Smooth muscle cell of the brain vasculature (primary cell): ENCODE measurements around the gene SMAP2.
"Not testable (repeated sequence)": the region's sequence is repeated elsewhere in the genome, so short reads cannot be mapped to it uniquely, and the experiment has no call there.

Experiments
- DNase-seq: peaks from one replicate; pipeline ENCODE4 v3.0.0-alpha.2; 2012; ENCODE audit warnings: low read depth, low spot score

SMAP2 gene

DNA sequence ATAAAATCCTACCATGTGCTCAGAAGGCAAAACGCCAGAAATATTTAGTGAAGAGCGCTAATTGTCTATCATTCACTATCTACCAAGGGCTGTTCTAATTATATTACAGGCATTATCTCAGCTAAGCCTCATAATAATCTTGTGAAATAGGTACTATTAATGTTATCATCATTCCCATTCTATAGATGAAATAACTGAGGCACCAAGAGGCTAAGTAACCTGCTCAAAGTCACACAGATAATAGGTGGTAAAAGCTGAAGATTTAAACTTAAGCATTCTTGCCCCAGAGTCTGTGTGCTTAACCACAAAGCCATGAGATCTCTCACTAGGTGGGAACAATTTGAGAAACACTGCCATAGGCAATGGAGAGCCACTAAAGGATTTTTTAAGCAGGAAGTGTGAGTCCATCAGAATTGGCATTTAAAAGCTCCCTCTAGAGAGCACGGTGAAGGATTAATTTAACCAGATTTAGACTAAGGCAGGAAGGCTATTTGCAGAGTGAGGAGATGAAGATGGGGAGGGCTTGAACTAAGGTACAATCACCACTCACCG is 1.7 kb upstream of the SMAP2 start:
- DNase-seq: no peak

DNA sequence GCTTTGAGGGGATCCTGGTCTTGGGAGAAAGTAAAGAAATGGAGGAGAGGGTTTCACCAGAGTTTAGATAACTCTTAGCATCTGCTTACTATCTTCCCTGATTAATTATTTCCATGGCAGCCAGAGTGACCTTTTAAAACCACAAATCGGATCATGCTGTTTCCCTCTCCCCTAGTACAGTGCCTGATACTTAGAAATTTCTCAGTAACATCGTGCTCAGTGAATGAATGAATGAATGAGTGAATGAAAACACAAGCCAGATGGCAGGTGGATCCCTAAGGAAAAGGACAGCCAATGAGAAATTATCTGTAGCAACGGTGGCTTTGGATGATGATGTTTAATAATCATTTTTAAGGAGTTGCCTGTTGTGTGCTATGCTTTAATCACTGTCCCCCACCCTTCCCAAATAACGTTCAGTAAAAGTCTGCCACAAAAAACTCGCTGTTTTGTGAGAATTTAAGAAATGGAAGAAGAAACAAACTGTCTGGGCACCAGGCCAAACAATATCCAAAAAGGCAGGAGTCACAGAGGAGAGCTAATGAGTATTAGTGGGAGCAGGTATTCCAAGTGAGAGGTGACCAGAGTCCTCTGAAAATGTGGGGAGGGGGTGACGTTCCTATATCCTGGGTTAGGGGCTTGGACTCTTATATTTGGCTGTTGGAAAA is 737 bp upstream of the SMAP2 start:
- DNase-seq: no peak

DNA sequence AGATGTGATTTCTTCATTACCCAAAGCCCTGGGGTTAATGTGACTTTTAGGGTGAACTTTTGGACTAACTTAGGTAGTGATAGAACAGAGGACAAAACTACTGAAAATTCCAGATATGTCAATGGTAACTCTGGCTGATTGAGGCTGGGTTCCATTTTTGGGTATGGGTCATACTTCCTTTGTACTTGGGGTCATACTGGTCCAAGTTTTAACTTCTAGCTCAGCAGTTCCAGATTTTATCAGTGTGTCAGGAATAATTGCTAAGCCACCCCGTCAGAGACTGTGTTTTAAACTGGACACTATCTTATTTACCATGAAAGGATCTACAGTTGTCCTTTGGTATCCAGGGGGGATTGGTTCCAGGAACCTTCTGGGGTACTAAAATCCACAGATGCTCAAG is 4.0 kb downstream of the SMAP2 start:
- no peak for DNase-seq

DNA sequence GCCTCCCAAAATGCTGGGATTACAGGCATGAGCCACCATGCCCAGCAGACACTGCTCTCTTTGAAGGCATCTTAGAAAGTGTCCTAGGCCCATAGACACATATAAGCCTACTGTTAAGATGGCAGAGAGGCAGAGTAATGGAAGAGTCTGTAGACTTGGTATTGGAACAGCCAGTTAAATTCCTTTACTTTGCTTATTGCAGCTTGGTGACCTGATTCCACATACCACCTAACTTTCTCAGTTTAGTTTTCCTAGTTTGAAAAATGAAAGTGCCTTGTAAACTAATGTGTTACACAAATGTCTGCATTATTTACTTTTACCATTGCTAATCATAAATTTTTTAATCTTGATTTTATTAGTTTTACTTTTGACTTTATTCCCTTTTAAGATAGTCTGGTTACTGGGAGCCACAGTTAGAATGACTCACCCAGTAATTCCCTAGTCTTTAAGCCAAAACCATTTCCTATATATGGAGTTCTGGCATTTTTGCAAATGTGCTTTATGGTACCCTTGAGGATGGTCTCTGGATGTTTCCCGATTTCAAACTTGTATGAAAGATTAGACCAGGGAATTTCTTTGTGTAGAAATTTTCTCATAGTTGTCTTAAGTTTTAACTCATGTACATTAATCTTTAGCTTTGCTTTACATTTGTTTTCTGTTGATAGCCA is 6.4 kb downstream of the SMAP2 start:
- no peak for DNase-seq

DNA sequence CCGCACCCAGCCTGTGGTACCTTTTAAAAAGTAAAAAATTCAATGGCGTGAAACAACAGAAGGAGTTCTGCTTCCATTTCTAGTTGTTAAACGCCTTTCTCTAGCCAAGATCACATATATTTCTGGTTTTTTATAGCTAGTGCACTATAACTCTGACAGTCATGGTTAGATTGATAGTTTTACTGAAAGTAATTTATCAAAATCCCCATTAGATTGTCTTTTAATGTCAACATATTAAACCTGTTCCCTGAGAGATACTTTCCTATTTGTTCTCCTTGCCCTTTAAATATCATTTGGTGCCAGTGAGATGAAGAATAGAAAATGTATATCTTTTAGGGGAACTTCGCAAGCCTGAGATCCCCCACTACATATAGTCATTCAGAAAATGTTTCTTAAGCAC is 7.3 kb downstream of the SMAP2 start:
- no peak for DNase-seq

DNA sequence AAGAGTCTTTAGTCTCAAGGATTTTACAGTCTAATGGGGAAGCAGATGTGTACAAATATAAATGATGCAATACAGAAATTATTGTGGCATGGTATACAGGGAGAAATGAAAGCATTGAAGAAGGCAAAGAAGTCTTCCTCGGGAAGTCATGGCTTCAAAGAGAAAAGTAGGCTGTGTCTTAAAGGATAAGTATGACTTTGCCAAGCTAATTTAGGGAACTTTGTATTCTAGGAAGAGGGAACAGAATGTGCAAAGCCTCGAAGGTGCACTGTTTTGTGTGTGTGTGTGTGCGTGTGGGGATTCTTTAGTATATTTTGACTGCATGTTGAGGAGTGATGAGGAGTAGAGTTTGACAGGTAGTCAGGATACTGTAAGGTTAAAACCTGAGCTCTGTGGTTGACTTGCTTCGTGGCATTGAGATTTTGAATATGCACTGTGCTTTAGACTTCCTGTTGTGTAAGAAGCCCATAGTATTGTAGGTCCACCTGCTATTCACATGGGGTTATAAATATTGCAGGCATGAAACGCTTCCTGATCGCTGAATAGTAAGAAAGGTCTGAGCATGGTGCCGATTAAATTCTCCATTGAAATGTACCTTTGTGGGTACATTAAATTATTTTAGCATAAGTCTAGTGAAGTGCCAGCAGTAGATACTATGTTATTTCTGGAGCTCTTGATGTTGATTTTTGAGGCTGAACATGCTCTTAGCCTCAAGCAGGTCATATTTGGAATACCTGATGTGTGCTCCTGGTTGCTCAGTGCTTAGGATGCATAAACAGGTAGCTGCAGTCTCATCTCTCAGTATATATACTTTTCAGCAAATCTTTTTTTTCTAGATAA is 8.0 kb downstream of the SMAP2 start:
- DNase-seq: no peak

DNA sequence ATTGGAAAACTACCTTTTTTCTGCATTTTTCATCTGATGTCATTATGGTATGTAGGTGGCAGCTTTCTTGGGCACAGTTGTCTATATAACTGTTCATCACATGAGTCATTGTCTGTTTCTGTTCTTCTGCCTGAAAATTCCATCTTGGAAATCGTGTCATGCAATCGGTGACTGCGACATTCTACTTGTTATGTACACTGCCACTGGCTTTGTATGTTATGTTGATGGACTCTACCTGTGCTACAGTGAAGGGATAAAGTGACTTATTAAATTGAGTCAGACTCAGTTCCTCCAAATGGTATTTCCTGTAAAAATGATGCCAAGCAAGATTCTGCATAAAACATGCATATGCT is 8.6 kb downstream of the SMAP2 start:
- DNase-seq: no peak

DNA sequence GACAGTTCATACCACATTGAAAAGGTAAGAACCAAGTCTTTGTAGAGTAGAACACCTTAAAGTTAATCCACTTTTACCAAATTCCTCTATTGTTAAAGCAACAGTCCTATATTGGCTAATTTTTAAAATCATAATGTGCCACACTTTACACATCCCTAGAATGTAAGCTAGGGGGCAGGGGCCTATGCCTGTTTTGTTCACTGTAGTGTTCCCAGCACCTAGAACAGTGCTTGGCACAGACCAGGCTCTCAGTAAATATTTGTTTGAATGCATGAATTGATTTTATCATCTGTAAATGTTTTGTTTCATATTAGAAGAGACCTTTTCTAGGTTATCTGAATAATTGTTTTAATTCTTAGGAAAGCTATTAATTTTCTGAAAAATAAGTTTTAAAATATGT is 9.1 kb downstream of the SMAP2 start:
- DNase-seq: no peak

DNA sequence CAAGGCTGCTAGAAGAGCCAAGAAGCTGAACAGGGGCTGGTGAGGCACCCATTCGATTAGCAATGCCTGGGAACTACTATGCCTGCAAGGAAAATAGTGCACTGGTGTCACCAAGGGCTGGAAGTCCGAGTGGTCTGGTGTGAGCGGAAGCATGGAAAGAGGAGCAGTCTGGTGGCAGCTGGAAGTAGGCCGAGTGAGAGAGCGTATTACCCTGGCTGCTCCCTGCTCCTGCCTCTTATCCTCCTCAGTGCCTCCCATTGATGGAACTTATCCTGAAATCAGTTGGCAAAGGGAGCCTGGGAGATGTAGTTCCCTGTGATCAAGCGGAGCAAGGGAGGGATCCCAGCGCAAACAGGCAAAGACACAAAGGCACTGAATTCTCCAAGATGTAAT is 9.6 kb downstream of the SMAP2 start:
- DNase-seq: no peak

DNA sequence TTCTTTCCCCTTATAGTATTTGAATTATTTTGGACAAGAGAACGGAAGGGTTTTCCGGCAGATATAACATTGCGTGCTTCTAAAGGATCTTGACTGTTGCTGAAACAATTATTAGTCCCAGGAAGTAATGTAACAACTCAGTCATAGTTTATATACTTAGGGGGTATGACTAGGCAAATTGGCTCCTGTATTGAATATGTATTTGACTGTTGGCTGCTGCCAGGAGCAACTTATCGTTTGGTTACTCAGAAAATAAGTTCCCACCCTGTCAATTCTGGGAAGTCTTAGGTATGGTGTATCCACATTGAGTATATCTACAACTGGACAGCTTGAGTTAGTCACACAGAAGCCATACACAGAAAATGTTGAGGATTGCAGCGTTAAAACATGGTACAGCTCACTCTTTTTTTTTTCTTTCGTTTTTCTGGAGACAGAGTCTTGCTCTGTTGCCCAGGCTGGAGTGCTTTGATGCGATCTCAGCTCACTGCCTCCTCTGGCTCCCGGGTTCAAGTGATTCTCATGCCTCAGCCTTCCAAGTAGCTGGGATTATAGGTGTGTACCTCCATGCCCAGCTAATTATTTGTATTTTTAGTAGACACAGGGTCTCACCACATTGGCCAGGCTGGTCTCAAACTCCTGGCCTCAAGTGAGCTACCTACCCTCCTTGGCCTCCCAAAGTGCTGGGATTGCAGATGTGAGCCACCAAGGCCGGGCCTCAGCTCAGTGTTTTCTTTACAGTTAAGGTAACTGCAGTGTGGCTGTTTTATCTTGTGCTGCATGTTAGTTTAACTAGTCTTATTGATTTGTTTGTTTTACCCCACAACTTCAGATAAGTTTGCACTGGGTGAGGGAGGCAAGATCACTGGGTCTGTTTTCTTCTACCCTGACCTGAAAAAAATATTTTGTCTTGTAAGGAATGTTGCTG is 10.2 kb downstream of the SMAP2 start:
- no peak for DNase-seq

DNA sequence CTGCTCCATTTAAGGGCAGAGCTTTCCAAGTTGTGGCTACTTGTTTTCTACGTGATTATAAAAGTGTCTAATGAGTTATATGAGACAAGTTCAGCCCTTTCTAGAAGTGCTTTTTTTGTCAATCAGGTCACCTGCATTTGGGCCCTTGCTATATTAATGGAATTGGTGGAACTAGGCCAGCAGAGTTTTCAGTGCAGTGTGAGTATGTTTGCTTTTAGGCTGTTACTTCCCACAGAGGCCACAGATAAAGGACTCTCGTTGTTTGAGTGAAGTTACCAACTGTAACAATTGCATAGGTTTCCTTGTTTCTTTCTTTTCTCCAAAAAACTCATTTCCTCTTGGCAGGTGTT is 10.9 kb downstream of the SMAP2 start:
- no peak for DNase-seq

DNA sequence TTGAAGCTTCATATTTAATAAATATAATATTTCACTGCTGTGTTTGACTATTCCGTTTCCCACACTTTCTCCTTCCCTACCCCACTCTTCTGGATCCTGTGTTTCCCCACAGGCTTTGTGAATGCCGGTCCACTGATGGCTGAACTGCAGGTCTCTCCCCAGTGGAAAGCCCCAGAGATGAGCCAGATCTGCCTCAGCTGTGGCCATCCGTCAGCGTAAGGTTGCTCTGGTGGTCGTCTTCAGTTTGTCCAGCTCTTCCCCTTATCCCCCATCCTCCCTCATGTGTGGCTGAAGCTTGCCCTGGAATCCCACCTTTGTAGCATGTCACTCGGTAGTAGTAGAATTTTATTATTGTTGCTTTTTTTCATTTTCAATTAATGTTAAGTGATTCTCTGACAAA is 11.4 kb downstream of the SMAP2 start:
- DNase-seq: no peak

DNA sequence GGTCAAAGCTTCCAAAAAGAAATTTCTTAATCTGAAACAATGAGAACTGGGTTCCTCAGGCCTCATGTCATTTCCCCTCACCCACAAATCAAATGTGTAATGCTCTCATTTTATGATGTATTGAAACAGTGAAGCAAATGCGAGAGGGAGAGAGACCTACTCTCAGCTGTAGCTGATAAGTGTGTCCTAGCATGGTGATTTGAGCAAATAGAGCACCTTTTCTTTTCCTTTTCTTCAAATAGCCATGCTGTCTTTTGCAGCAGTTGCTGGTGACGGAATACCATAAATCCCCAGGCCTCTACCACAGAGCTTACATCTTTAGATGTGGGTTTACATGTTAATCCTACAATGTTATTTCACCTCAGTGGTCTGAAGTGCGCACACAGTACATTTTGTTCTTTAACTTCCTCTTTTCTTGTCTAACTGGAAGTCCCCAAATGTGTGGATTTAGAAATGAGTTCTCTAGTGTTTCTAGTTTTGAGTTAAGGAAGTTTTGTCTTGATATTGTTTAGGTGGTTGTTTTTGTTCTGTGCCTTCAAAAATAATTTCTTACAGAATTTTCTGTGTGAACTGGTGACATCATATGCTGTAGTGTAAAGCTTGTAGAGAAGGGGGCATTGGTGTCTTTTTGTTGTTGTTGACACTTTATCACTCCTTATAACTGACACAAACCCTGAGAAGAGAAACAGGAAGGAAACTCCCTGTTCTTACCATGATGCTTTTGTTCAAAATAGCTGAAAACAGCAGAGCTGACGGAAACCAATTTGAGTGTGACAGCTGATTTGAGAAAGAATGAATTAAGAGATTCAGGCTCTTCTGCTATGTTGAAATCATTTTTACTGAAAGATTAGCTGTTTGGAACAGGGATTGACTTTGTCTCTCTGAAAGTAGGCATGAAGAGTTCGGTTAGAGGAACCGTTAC is 12.2 kb downstream of the SMAP2 start:
- DNase-seq: no peak

DNA sequence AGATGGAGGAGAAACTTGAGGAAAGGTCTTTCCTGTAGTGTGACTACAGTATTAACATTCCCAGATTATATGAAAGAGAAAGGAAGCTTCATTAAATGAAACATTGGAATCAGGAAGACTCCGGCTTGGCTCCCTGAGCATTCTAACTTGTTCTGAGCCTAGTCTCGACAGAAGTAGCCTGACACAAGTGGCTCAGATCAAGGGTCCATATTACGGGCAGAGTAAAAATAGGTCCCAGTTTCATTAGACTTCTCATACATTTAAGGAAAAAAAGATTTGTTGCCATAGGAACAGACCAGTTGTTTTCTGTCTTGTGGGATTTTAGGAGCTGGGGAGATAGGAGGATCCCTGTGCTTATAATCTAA is 12.8 kb downstream of the SMAP2 start:
- no peak for DNase-seq

DNA sequence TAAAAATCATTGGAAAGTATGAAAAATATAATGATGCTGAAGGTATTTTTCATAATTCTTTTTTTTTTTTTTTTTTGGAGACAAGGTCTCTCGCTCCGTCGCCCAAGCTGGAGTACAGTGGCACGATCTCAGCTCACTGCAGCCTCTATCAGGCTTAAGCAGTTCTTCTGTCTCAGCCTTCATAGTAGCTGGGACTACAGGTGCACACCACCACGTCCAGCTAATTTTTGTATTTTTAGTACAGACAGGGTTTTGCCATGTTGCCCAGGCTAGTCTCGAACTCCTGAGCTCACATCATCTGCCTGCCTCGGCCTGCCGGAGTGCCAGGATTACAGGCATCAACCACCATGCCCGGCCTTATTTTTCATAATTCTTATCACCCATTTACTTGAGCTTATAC is 13.3 kb downstream of the SMAP2 start:
- no peak for DNase-seq

DNA sequence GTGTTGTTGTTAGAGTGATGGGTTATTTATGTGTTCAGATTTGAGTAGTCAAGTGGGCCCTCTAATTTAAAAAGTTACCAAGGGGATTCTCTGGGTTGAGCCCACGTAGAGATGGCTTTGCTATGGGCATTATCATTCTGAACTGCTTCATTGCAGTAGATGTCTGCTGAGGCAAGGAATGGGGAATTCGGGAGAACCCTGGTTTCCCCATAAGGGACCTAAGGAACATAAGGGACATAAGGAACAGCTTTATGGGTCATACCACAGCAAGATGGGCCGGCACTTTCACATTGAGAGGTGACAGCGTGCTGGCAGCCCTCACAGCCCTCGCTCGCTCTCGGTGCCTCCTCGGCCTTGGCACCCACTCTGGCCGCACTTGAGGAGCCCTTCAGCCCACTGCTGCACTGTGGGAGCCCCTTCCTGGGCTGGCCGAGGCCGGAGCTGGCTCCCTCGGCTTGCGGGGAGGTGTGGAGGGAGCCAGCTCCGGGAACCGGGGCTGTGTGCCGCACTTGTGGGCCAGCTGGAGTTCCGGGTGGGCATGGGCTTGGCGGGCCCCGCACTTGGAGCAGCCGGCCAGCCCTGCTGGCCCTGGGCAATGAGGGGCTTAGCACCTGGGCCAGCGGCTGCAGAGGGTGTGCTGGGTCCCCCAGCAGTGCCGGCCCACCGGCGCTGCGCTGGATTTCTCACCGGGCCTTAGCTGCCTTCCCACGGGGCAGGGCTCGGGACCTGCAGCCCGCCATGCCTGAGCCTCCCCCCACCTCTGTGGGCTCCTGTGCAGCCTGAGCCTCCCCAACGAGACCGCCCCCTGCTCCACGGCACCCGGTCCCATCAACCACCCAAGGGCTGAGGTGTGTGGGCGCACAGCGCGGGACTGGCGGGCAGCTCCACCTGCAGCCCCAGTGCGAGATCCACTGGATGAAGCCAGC is 14.1 kb downstream of the SMAP2 start:
- not testable (repeated sequence) for DNase-seq

DNA sequence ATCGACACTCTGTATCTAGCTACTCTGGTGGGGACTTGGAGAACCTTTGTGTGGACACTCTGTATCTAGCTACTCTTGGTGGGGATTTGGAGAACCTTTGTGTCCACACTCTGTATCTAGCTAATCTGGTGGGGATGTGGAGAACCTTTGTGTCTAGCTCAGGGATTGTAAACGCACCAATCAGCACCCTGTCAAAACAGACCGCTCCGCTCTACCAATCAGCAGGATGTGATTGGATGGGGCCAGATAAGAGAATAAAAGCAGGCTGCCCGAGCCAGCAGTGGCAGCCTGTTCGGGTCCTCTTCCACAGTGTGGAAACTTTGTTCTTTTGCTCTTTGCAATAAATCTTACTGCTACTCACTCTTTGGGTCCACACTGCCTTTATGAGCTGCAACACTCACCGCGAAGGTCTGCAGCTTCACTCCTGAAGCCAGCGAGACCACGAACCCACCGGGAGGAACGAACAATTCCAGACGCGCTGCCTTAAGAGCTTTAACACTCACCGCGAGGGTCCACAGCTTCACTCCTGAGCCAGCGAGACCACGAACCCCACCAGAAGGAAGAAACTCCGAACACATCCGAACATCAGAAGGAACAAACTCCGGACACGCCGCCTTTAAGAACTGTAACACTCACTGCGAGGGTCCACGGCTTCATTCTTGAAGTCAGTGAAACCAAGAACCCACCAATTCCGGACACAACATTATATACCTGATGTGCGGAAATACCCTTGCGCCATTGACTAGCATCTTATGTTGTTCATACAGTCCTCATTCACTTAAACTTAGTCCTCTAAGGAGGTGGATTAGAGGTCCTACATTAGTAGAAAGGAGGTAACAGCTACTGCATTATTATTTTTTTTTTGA is 15.2 kb downstream of the SMAP2 start:
- not testable (repeated sequence) for DNase-seq

DNA sequence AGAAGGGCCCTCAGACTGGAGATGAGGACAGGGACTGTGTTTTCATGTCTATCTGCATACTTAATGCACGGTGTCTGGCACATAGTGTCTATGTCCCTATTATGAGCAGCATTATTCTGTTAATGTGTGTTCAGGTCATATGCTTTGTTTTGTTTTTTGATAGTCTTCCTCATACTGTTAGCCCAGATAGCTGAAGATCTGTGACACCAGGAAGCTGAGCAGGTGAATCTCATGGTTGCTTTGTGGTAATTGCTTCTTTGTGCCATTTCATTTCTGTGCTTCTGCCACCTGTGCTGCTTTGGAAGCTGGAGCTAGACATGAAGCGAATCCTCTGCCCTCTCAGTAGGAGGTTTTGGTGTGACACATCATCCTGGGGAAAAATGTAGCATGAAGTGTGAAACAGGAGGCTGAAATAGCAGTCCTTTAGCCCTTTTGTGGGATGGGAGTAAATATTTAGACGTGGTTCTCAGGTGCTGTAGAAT is 15.8 kb downstream of the SMAP2 start:
- no peak for DNase-seq
